Mesothelial cell of epicardium (in vitro differentiated cells): ENCODE measurements around the gene HBB. TPM values are rescaled to one million over a fixed set of nuclear protein-coding genes. Genes with fewer than 3 reads are reported as not detected.
"Not testable (repeated sequence)": the region's sequence is repeated elsewhere in the genome, so short reads cannot be mapped to it uniquely, and the experiment has no call there.

ENCODE experiments used
- DNase-seq, 2 experiments: peaks; one replicate each; pipeline ENCODE4 v3.0.0; 2021; ENCODE audit warnings: low spot score in 2 of 2; ENCODE audit not compliant: unreplicated experiment in 2 of 2
- H3K27ac Mint-ChIP-seq: 2 replicates; pipeline ENCODE4 v1.8.0; 2021; ENCODE audit warnings: mixed read lengths
- H3K27me3 Mint-ChIP-seq: 2 replicates; pipeline ENCODE4 v1.8.0; 2021; ENCODE audit warnings: low read depth, mixed read lengths
- H3K36me3 Mint-ChIP-seq: 2 replicates; pipeline ENCODE4 v1.8.0; 2021; ENCODE audit warnings: mixed read lengths
- H3K4me1 Mint-ChIP-seq: 2 replicates; pipeline ENCODE4 v1.8.0; 2021; ENCODE audit warnings: mixed read lengths
- H3K4me3 Mint-ChIP-seq: 2 replicates; pipeline ENCODE4 v1.8.0; 2021; ENCODE audit warnings: mild to moderate bottlenecking, moderate library complexity, mixed read lengths
- H3K9me3 Mint-ChIP-seq: 2 replicates; pipeline ENCODE4 v1.8.0; 2021; ENCODE audit warnings: mixed read lengths
- total RNA-seq: library from RNA; stranded (reverse); gene quantifications from 3 replicates; pipeline ENCODE4 v1.2.1, GENCODE V29; 2021
- TF ChIP-seq, protein P1 (sequence below): fragments of 200-600 bp; sonication (generic); IDR thresholded peaks from one replicate; pipeline ENCODE4 v1.5.0; 2021; ENCODE audit warnings: antibody characterized with exemption; ENCODE audit not compliant: unreplicated experiment

Gene HBB
- total RNA-seq, 1 donor from 2014 or later: not detected

DNA sequence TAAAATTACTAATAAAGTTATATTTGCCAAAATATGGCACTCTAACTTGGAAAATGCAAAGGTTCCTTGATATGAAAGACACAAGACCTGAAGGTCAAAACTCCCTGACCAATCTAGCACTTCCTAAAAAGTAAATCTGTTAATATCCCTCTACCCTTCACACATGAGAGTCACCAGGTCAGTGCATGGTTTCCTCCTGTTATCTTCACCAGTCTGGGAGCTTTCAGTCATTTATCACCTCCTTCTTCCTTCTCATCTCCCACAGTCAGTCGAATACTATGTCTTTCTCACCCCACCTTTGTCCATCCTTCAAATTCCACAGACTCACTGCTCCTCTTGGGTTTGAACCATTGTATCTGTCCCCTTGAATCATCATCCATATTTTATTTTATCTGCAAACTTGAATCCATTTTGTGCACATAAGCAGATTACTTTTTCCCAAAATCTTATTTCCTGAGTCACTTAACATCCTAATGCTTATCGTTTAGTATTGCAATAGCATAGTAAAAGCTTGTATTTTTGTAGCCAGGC is 40.2 kb upstream of the HBB start:
- Mint-ChIP-seq H3K4me3 (no peak overlapping the region), H3K4me1 (no peaks in the 10 kb centered on the region), H3K27ac (no peak overlapping the region), H3K36me3 (no peaks in the 10 kb centered on the region), H3K27me3 (peaks cover 3% of the 10 kb centered on the region), H3K9me3 (no peaks in the 10 kb centered on the region)
- TF ChIP-seq, protein P1, sequence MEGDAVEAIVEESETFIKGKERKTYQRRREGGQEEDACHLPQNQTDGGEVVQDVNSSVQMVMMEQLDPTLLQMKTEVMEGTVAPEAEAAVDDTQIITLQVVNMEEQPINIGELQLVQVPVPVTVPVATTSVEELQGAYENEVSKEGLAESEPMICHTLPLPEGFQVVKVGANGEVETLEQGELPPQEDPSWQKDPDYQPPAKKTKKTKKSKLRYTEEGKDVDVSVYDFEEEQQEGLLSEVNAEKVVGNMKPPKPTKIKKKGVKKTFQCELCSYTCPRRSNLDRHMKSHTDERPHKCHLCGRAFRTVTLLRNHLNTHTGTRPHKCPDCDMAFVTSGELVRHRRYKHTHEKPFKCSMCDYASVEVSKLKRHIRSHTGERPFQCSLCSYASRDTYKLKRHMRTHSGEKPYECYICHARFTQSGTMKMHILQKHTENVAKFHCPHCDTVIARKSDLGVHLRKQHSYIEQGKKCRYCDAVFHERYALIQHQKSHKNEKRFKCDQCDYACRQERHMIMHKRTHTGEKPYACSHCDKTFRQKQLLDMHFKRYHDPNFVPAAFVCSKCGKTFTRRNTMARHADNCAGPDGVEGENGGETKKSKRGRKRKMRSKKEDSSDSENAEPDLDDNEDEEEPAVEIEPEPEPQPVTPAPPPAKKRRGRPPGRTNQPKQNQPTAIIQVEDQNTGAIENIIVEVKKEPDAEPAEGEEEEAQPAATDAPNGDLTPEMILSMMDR: no peak
- no peak for DNase-seq

- TF ChIP-seq, protein P1: no peak
- Mint-ChIP-seq H3K27me3 (peaks cover 3% of the 10 kb centered on the region), H3K9me3 (no peaks in the 10 kb centered on the region), H3K27ac (no peak overlapping the region), H3K4me1 (no peaks in the 10 kb centered on the region), H3K4me3 (no peak overlapping the region), H3K36me3 (no peaks in the 10 kb centered on the region)
- DNase-seq: no peak
Observed at GRCh38 chr11:5266609-5267008, 39.7 kb upstream of the HBB start.

GRCh38 chr11:5265832-5266231 is 39.0 kb upstream of the HBB start:
- H3K4me3 Mint-ChIP-seq: no peak overlapping the region
- TF ChIP-seq, protein P1: no peak
- no peak overlapping the region for H3K27ac Mint-ChIP-seq
- H3K27me3 Mint-ChIP-seq: peaks cover 3% of the 10 kb centered on the region
- no peak for DNase-seq
- H3K36me3 Mint-ChIP-seq: no peaks in the 10 kb centered on the region
- H3K4me1 Mint-ChIP-seq: no peaks in the 10 kb centered on the region
- peaks cover 6% of the 10 kb centered on the region for H3K9me3 Mint-ChIP-seq

DNA sequence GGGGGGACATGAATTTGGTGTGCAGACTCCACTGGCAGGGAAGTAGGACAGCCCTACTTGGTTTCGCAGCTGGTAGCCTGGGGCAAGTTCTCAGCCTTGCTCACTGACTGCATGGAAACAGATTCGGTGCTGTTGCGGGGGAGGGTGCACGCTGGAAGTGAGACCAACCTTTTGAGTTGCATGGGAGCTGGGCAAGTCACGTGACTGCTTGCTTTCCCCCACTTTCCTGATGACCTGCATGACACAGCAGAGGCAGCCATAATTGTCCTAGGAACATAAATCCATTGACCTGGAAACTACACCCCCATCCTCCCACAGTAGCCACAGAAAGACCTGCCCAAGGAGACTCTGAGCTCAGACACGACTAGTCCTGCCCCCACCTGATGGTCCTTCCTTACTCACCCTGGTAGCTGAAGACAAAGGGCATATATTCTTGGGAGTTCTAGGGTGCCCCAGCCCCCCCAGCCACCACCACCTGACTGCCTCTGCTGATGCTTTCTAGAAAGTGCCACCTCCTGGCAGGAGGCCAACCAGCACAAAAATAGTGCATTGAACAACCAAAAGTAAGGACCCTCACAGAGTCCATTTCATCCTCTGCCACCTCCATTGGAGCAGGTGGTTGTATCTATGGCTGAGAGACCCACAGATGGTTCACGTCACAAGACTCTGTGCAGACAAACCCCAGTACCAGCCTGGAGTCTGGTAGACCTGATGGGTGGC is 31.8 kb upstream of the HBB start:
- TF ChIP-seq, protein P1: no peak
- Mint-ChIP-seq H3K36me3 (no peaks in the 10 kb centered on the region), H3K27me3 (no peaks in the 10 kb centered on the region), H3K4me3 (no peak overlapping the region), H3K4me1 (peaks cover 1% of the 10 kb centered on the region), H3K27ac (no peak overlapping the region), H3K9me3 (peaks cover 24% of the 10 kb centered on the region)
- no peak for DNase-seq

DNA sequence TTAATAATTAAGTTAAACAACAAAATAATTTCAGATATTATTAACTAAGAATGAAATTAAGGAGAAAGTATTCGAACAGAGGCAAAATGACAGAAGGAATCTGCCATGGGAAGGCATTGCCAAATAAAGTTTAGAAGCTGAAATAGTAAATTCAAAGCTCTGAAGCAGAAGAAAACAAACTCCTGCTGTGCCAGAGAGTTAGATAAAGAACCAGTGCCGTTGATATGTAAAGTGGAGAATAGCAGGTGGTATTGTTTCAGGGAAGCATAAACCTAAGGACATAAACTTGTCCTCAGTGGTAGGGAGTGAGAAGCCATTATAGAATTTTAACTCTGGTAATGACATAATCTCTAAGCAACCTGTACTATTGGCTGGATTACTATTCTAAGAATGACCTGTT is 30.4 kb upstream of the HBB start:
- peaks cover 24% of the 10 kb centered on the region for H3K9me3 Mint-ChIP-seq
- no peaks in the 10 kb centered on the region for H3K36me3 Mint-ChIP-seq
- no peak overlapping the region for H3K27ac Mint-ChIP-seq
- H3K27me3 Mint-ChIP-seq: peaks cover 4% of the 10 kb centered on the region
- H3K4me3 Mint-ChIP-seq: no peak overlapping the region
- DNase-seq: no peak
- peaks cover 1% of the 10 kb centered on the region for H3K4me1 Mint-ChIP-seq
- TF ChIP-seq, protein P1: no peak

GRCh38 chr11:5254646-5255413 is 28.0 kb upstream of the HBB start, which contains the start of gene HBG2:
TSS of gene HBG2 (minus strand) at chr11:5254781. CDS start at chr11:5254728, 53 bp downstream.
- H3K4me1 Mint-ChIP-seq, H3K9me3 Mint-ChIP-seq, DNase-seq, H3K36me3 Mint-ChIP-seq, H3K27ac Mint-ChIP-seq, H3K4me3 Mint-ChIP-seq: not testable (repeated sequence)
- peaks cover 14% of the 10 kb centered on the region for H3K27me3 Mint-ChIP-seq

- not testable (repeated sequence) for DNase-seq, H3K27ac Mint-ChIP-seq, H3K36me3 Mint-ChIP-seq, H3K9me3 Mint-ChIP-seq, H3K4me3 Mint-ChIP-seq, H3K4me1 Mint-ChIP-seq
- peaks cover 14% of the 10 kb centered on the region for H3K27me3 Mint-ChIP-seq
Observed at GRCh38 chr11:5254023-5254422, 27.2 kb upstream of the HBB start.

GRCh38 chr11:5253440-5253839 is 26.6 kb upstream of the HBB start:
- DNase-seq, H3K9me3 Mint-ChIP-seq, H3K4me1 Mint-ChIP-seq, H3K27ac Mint-ChIP-seq, H3K36me3 Mint-ChIP-seq, H3K4me3 Mint-ChIP-seq: not testable (repeated sequence)
- peaks cover 14% of the 10 kb centered on the region for H3K27me3 Mint-ChIP-seq
